GM21381 (cell line): ENCODE measurements around the gene DLG2.

Experiments used
- ATAC-seq: cut with Tn5 transposase; IDR thresholded peaks from one replicate; pipeline ENCODE4 v1.9.1; 2021; ENCODE audit warnings: mild to moderate bottlenecking, moderate library complexity; ENCODE audit not compliant: unreplicated experiment

DLG2 gene

GRCh38 chr11:84249344-84250135, 1377.6 kb downstream of the DLG2 start:
- ATAC-seq, result peak; percentile 73

DNA sequence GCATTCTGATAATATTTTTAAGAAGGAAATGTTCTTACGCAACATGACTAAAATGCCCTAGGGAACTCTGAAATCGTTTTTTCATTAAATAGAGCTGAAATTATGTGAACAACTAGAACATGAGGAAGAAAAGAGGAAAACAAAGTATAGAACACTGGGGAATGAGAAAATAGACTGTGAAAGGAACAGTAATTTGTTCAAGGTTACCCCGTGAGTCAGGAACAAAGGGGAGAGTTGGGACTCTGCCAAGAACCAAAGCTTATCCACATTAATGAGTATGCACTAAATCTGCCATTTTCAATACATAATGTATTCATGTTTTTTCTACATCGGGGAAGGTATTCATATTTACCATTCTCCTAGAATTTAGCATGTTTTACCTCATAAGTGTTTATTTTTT, 1379.2 kb downstream of the DLG2 start:
- no peak for ATAC-seq

- no peak for ATAC-seq
Observed at GRCh38 chr11:84247129-84247528, 1380.0 kb downstream of the DLG2 start.

- ATAC-seq, result peak; percentile 75
Observed at GRCh38 chr11:84243629-84244263, 1383.4 kb downstream of the DLG2 start.

DNA sequence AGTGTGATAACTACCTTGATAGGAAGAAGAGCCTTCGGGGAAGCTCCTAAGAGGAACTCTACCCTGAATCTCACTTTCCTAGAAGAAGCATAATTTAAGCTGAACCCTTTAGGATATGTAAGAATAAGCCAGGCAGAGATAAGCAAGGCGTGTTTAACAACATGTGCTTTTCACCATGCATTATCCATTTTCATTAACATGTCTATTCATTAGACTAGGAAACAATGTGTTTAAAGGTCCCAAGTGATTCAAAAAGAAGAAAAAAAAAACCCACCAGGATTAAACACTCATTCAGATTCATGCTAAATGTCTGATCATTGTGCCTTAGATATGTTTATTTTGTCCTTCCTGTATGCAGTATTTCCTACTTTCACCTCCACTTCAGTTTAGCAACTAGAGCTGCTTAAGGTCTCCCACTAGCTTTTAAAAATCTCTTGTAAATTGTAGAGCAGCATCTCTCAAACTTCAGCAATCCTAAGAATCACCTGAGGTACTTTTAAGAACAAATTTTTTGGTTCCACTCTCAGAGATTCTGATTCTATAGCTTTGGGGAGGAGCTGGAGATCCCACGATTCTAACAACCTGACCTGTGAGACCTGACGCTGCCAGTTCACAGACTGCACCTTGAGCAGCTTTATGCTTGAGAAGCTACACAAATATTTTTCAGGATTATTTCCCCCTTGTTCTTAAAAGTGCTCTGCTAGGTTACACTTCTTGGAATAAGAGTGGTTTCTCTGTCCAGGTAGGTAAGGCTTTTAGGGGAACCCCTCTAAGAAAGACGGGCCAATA, 1385.6 kb downstream of the DLG2 start:
- no peak for ATAC-seq

- ATAC-seq, result no peak
Observed at GRCh38 chr11:84240847-84241246, 1386.3 kb downstream of the DLG2 start.

DNA sequence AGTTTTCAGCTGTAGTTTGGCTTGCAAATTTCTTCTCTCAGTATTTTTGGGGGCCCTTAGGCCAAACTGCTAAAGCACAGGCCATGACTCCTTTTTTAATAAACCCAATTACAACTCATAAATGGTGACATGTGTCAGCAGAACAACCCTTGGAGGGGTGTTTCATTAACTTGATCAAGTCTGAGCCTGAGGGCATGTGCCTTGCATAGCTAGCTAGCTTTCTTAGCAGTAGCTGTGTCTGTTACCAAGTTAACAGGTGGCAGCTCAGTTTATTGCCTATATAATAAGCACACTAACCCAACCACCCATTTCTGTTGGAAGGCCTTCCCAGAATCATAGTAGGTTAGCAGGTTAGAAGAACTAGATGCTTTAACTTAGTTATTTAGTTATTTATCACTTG, 1390.7 kb downstream of the DLG2 start:
- ATAC-seq, result no peak

DNA sequence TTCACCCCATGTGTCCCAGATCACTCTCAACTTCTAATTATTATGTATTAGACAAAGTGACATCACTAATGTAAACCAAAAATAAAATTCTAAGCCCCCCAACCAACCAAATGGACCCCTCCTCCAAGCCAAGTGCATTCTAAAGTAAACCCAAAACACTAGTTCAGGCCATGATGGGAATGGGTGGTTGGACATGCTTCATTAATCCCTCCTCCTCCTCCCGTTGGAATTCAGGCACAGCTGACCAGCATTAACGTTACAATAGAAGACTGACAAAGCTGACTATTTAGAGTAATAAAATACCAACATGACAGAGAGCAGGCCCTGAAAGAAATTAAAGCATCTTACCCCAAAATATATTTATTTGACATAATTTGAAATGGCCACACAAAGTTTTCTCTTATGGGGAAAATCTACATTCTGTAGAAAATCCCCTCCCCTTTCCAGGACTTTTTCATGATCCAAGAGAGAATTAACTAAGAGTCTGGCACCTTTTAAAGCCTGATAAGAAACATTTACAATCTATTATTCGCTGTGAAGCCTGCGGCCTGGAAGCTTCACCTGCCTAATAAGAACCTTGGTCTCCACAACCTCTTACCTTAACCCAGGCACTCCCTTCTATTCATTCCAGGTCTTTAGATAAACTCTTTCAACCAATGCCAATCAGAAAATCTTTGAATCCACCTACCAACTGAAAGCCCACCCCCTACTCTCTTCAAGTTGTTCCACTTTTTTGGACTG, 1392.5 kb downstream of the DLG2 start:
- no peak for ATAC-seq

GRCh38 chr11:84234011-84234410, 1393.1 kb downstream of the DLG2 start:
- ATAC-seq, result no peak

DNA sequence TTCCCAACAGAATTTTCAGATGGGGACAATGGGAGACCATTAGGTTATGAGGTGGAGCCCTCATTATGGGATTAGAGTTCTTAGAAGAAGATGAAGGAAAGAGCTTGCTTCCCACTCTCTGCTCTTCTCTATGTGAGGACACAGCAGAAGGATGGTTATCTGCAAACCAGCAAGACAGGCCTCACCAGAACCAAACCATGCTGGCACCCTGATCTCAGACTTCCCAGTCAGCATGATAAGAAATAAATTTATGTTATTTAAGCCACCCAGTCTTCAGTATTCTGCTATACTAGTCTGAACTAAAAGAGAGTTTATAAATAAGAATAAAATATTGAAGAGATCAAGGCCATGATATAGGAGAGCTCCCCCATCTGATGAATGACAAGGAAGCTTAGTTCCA, 1394.6 kb downstream of the DLG2 start:
- no peak for ATAC-seq

DNA sequence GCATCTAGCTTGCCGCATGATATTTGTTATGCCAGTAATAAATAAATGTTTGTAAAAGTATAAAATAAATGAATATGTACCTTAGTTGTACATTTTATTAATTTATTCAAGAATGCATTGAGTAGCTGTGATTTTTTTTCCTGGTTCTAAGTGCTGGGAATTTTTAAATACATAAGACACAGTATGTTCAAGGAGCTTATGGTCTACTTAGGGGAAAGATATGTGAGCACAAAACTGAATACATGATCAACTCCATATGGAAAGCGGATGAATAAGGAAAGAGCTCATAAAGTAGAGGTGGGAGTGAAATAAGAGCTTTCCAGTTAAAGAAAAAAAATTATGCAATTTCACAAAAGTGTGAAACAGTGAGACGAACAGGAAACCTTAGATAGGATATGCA, 1396.7 kb downstream of the DLG2 start:
- no peak for ATAC-seq

DNA sequence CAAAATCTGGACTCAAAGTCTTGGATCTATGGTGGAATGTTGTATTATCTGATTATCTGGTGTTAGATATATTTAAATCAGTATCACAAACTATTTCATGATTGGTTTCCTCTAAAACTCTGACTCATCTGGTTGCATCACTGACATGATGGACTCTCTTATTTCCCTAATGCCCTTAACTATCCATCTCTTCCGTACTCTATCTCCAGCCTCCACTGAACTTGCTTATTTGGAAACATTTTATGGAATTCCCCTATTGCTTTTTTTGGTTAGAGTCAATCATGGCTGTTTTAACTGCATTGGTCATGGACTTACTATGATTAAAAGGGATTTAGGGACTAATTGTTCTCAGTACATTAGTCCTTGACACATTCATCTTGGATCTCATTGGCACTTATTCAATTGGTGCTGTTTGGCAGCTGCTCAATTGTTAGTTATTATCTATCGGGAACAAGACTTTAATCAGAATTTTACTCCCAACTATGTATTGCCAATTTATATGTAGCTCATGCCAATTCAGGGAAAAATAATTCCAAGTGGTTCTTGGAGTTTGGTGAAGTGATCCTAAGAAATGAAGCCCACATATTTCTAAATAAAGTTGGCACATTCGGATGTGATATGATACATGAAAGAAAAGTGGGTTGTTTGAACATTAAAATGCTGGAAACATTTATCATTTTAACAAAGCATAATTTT, 1399.0 kb downstream of the DLG2 start:
- no peak for ATAC-seq

- ATAC-seq, result no peak
Observed at GRCh38 chr11:84224042-84224441, 1403.1 kb downstream of the DLG2 start.

DNA sequence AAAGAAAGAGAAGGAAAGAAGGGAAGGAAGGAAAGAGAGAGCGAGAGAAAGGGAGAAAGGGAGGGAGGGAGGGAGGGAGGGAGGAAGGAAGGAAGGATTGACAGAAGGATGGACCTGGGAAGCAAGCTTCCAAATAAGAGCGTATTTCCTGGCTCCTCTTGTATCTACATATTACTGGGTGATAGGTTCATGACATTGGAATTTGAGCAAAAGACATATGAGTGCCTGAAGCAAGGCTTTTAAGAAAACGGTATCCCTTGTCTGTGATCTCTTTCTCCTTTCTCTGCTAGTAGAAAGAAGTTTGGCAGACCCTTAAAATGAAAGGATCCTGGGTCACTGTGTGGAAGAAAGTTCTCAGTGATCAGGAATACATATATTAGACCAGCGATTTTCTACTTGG, 1408.8 kb downstream of the DLG2 start:
- ATAC-seq, result no peak

DNA sequence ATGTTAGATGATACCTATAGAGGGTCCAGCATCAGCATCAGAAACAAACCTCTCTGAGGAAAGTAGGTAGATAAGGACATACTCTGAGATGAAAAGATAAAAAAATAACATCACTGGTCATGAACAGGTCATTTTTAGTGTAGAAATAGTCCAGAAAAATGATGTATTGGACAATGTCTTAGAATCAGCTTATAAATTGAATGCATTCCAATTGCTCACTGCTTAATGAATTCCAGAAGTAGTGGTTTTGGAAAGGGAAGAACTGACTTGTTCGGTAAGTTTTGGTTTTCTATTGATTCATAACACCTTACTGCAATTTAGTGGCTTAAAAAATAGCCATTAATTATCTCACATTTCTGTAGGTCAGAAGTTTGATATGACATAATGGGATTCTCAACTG, 1411.5 kb downstream of the DLG2 start:
- no peak for ATAC-seq

- no peak for ATAC-seq
Observed at GRCh38 chr11:84214557-84214956, 1412.6 kb downstream of the DLG2 start.

GRCh38 chr11:84212468-84213390, 1414.4 kb downstream of the DLG2 start:
- ATAC-seq, result no peak

GRCh38 chr11:84211896-84212295, 1415.2 kb downstream of the DLG2 start:
- no peak for ATAC-seq

- ATAC-seq, result no peak
Observed at GRCh38 chr11:84194696-84195095, 1432.4 kb downstream of the DLG2 start.
